GM18505 (cell line): ENCODE measurements around the gene SUPT3H.

Experiments used
- ATAC-seq: cut with Tn5 transposase; IDR thresholded peaks from one replicate; pipeline ENCODE4 v1.9.1; 2021; ENCODE audit not compliant: unreplicated experiment
- POLR2A ChIP-seq: IDR thresholded peaks from 4 replicates; pipeline ENCODE4 v1.6.1; 2011; ENCODE audit warnings: borderline replicate concordance; ENCODE audit not compliant: insufficient read depth, insufficient read length; ENCODE audit errors: extremely low read depth

Gene SUPT3H

DNA sequence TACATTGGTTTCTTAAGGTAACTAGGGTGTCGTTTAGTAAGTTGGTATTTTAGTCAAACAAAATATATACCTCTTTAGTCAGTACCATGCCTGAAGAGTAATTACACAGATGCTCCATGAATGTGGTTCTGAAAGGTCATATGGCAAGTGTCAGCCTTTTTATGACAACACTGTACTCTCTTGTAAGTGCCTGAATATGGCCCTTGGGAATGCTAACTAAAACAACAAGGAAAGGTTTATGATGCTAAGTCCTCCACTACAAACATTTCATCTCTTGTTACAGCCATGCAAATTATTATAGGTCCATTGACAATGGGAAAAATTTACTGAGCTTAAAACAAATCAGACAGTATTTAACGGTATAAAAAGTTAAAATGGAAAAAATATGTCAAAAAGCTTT, 39.0 kb upstream of the SUPT3H start:
- no peak for TF ChIP-seq POLR2A
- ATAC-seq = no peak

DNA sequence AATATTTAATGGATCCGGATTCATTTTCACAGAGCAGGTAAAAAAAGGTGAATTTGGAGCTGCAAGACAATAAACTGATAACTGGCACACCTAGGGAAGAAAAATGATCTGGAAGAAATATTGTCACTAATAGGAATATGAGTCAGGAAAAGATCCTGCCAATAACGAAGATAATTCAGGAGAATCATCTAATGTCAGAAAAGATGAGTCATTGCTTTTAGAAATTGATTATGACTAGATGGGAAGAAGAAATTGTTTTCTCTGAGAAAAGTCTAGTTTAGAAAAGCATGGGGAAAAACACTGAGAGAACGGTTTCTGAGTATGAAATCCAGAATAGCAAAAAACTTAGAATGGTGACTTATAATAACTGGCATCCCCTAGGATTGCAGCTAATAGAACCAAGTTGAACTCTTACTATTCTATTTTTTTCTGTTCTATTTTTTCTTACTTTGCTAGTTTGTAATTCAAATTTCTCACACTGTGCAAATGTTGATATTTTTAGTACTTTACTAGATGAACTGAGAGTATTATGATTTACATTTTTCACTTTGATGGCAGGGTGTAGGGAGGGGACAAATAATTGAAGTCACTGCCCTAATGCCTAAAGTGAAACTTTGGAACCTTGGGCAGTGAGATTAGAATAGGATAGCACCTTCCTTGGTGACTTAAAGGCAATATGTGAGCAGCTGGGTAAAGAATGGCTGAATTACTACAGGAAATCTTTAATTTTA, 38.2 kb upstream of the SUPT3H start:
- no peak for ATAC-seq
- TF ChIP-seq POLR2A = no peak

DNA sequence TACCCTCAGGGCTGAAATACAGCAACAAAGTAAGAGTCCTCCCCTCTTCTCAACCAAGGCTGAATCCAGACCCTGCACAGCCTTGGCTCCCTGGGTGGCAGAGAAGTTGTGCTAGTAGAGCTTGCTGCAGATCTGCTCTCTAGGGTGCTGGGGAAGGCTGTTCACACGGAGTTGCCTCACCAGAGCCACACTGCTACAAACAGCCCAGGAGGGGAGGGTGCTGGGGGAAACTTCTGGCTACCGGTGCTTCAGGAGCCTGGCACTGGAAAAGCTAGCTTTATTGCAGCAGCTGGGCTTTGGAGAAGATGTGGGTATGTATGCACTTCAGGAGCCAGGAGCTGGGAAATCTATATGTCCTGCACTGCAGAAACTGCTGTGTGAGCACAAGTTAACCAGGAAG, 37.6 kb upstream of the SUPT3H start:
- no peak for ATAC-seq
- TF ChIP-seq POLR2A = no peak

DNA sequence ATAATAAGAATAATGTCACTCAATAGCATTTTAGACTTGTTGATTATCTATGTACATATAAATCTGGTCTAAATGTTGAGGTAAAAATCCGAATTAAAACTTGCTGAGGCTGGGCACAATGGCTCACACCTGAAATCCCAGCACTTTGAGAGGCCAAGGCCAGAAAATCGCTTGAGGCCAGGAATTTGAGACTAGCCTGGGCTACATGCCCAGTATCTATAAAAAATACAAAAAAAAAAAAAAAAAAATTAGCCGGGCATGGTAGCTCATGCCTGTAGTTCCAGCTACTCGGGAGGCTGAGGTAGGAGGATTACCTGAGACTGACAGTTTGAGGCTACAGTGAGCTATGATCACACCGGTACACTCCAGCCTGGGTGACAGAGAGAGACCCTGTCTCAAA, 34.2 kb upstream of the SUPT3H start:
- no peak for TF ChIP-seq POLR2A
- ATAC-seq = no peak

DNA sequence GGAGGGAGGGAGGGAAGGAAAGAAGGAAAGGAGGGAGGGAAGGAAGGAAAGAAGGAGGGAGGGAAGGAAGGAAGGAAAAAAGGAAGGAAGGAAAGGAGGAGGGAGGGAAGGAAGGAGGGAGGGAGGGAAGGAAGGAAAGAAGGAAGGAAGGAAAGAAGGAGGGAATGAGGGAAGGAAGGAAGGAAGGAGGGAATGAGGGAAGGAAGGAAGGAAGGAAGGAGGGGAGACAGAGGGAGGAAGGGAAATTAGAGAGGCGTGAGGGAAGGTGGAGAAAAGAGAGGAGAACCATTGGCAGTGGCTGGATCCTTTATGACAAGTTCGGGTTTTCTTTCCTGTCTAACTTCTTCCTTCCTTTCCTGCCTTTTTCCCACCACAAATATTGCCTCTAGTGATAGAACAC, 22.3 kb upstream of the SUPT3H start:
- no peak for TF ChIP-seq POLR2A
- ATAC-seq = no peak

DNA sequence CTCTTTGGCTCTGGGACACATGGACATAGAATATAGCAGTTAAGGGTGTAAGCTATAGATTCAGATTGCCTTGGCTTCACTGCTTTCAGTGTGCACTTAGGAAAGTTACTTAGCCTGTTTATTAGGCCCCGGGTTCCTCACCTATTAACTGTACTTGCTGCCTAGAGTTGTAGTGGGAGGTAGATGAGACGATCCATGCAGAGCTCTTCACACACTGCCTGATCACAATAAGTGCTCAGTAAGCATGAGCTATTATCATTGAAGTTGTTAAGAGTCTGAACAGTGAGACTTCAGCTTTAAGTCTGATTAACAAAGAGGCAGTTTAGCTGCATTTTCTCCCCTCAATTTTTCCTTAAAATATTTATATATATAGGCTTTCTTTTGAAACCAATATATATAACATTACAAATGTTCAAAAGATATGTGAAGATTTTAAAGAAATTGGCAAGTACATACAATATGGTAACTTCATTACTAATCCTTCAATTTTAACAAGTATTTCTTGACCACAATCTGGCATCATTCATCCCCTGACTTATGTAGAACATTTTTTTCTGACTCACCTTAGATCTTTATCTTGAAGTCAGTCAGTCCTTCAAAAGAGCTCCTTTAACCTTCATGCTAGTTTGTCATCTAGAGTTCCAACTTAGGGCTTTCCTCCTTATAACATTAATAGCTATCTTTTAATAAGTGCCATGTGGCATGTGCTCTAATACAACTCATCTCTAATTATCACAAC, 20.5 kb upstream of the SUPT3H start:
- TF ChIP-seq POLR2A = no peak
- ATAC-seq = no peak

DNA sequence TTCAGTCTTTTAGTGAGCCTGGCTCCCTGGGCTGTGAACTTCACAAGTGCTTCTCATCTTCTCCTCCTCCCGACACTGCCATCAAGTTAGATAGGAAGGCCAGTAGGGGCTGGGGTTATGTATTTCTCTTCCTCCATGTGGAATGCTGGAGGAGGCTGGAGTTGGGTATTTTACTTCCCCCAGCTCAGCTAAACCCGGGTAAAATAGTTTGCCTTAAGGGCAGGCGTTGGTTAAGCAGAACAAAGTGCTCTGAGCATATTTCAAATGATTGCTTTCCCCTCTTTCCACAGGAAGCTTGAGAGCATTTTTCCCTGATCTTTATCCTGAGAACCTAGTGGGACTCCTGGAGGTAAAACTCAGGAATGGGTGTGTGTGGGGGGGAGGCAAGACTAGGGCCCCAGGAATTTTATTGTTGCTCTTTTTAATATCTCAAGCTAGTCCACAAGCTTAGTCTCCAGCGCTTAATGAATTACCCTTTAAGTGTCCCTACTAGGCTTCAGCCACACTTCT, 16.9 kb upstream of the SUPT3H start:
- TF ChIP-seq POLR2A = no peak
- ATAC-seq = no peak

DNA sequence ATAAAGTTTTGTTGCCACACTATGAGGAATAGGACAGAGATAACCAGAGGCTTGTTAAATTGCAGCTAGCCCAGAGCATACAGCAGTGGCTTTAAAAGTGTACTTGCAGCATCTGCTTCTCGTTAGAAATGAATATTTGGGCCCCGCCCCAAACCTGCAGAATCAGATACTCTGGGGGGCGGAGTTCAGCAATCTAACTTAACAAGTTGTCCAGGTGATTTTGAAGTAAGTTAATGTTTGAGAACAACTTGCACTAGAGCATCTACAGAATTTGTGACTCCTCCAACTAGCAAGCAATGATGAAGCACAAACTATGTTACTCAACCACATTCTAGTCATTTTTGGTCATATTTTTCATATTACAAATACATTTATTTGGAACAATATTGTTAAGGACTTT, 10.6 kb upstream of the SUPT3H start:
- ATAC-seq = no peak
- TF ChIP-seq POLR2A = no peak

DNA sequence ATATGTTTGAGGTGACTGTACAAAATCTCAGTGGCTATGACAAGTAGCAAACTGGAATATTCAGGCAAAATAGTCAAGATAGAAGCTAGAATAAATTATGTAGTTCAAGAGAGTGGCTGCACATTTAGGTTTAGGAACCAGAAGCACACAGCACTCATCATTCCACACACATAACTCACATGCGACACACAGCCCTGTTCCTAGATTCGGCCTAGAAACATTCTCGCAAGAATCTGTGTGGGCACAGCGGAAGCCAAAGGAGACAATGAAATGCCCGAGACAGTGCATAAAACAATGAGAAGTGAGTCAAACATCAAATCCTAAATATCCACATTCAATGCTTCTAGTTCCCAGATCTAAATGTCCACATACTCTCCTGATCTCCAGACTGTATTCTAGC, 9.5 kb upstream of the SUPT3H start:
- TF ChIP-seq POLR2A = no peak
- ATAC-seq = no peak

DNA sequence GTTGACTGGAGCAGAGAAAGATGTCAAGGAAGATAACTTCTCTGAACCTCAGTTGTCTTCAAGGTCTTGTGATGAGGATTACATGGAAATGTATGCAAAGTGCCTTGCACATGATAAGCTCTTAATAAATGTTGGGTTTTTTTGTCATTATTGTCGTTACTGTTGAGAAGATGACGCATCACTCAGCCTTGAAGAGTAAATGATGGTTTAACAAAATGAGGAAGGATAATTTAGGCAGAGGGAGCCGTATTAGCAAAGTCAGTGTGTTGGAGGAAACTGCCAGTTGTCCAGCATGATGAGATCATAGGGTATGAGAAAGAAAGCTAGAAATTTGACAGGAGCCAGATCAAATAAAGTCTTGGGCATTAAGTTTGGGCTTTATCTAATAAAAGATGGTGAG, 8.8 kb upstream of the SUPT3H start:
- ATAC-seq = no peak

DNA sequence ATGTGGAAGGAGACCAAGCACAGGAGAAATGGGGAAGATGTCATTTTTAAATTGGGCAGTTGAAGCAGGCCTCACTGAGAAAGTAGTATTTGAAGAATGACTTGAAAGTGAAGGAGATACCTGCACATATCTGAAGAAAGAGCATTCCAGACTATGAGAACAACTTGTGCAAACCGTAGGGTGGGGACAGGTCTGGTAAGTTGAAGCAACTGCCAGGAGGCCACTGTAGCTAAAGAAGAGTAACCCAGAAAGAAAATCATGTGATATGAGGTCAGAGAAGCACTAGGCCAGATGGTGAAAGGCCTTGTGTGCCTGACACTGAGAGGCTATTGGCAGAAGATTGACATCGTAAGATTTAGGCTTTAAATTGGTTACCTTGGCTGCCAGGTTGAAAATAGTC, 4.7 kb upstream of the SUPT3H start:
- no peak for ATAC-seq
- TF ChIP-seq POLR2A = no peak

More for the DNA sequence above, 8.8 kb upstream of the SUPT3H start:
- no peak for TF ChIP-seq POLR2A

DNA sequence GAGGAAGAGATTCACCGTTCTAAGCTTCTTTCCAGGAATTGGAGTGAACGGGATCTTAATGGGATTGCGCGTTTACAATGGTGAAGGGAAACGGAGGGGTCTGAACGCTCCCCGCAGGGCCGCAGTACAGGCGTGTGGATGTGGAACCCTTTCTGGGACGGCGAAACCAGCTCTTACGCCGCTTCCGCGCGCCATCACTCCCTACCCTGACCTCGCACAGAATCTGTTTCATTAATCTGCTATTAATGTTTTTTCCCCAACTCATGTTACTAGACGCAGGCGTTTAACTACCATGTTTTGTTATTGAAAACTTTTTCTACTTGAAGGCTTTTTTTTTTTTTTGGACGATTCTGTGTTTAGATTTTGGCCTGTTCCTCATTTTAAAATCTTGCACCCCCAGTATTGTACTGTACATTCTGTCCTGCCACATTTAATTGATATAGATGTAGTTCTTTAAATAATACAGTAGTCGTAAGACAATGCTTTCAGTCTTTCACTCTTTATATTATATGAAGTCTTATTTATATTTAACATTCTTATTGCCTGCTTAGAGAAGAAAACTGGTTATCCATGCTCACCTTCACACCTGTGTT, 696 bp upstream of the SUPT3H start:
- no peak for TF ChIP-seq POLR2A
- no peak for ATAC-seq

DNA sequence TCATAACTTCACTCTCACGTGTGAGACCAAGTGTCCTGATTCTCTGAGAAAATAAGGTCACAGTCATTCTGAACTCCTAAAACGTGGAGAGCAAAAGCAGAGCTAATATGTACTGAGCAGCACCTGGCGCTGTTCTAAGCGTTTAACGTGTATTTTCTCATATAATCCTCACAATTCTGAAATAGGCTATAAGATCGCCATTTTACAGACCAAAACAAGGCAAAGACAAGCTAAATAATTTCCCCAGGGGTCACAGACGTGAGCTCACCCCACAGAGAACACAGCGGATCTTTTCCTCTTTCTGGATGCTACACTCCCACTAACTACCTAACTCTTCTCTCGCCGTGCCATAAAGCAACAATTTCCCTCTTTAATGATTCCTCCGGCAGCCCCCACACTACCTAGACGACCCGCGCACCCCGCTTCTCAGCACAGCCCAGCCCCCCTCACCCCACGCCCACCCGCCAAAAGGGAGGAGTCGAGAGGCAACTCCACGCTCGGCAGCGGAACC, 636 bp downstream of the SUPT3H start:
- TF ChIP-seq POLR2A = no peak
- peak; percentile 1 for ATAC-seq

DNA sequence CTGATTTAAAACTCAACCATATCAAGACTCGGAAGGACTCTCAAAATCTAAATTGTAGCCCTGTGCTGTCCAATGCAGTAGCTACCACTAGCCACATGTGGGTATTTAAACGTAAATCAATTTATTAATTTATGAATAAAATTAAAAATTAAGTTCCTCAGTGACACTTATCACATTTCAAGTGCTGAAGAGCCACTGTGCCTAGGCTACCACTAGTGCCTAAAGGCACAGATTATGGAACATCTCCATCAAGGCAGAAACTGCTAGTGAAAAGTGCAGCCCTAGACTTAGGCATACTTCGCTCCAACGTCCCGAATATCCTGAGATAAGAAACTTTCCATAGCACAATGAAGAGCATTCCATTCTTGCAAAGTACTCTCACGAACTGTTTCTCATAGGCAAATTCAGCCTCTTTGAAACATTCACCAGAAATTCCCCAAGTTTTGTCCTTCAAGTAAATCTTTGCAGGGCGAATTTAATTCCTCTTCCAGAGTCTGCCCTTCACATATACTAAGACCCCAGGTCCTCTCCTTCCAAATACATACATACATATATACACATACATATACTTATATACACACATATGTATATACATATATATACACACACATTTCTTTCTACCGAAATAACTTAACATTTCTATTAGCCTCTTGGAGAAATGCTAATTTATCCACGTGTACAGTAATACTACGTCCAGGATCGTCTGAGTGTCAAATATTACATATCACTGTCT, 1.3 kb downstream of the SUPT3H start:
- ATAC-seq = no peak
- no peak for TF ChIP-seq POLR2A

DNA sequence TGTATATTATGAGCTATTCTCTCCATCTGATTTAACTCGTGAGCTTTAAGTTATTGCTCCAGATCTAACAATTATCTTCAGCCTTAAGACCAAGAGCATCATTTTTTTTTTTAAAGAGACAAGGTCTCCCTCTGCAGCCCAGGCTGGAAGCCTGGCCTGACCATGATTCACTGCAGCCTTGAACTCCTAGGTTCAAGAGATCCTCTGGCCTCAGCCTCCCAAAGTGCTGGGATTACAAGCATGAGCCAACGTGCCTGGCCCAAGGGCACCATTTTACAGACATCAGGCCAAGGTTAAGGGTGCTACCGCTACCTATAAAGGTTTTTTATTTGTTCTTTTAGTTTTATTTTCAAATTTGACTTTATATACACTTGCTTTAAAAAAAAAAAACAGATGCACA, 2.3 kb downstream of the SUPT3H start:
- ATAC-seq = no peak
- TF ChIP-seq POLR2A = no peak
